Lung (tissue), 12 donors: ENCODE measurements around the gene EFCAB5. TPM values are rescaled to one million over a fixed set of nuclear protein-coding genes. Genes with fewer than 3 reads are reported as not detected.
A peak's percentile ranks its signal among the peaks of the same experiment; 100 is the strongest.
"Not testable (repeated sequence)": the region's sequence is repeated elsewhere in the genome, so short reads cannot be mapped to it uniquely, and the experiment has no call there.

Source experiments
- ATAC-seq: fragments of 200-7000 bp; cut with Tn5 transposase; one replicate; pipeline ENCODE4 v1.9.1; 2020; ENCODE audit warnings: moderate number of reproducible peaks; ENCODE audit not compliant: insufficient read depth, low FRiP score
- DNase-seq, 3 donors: peaks; one replicate each; pipeline ENCODE4 v3.0.0-alpha.2; 2013 to 2017
- H3K27ac ChIP-seq, 2 donors: one replicate each; pipeline ENCODE4 v1.5.1; 2013; ENCODE audit warnings: mild to moderate bottlenecking in 2 of 2, moderate library complexity in 2 of 2, control low read depth in 1 of 2, inconsistent platforms in 1 of 2, low read depth in 1 of 2, low read length in 1 of 2
- H3K27me3 ChIP-seq, 3 donors: one replicate each; pipeline ENCODE4 v1.5.1; 2013; ENCODE audit warnings: low read length in 2 of 3; ENCODE audit not compliant: control insufficient read depth in 3 of 3, insufficient read depth in 3 of 3
- H3K36me3 ChIP-seq, 4 donors: one replicate each; pipeline ENCODE4 v1.5.1; 2013; ENCODE audit warnings: low read length in 4 of 4, mild to moderate bottlenecking in 1 of 4, moderate library complexity in 1 of 4; ENCODE audit not compliant: control insufficient read depth in 4 of 4, insufficient read depth in 4 of 4
- H3K4me1 ChIP-seq, 5 donors: one replicate each; pipeline ENCODE4 v1.5.1; 2013; ENCODE audit warnings: low read length in 5 of 5, mild to moderate bottlenecking in 2 of 5, moderate library complexity in 1 of 5; ENCODE audit not compliant: control insufficient read depth in 5 of 5, insufficient read depth in 5 of 5
- H3K4me3 ChIP-seq: one replicate; pipeline ENCODE4 v1.5.1; 2013; ENCODE audit warnings: mild to moderate bottlenecking, control low read depth, moderate library complexity
- H3K9ac ChIP-seq, 2 donors: one replicate each; pipeline ENCODE4 v1.5.1; 2013; ENCODE audit warnings: low read length in 2 of 2, control low read depth in 1 of 2; ENCODE audit not compliant: insufficient read depth in 1 of 2
- H3K9me3 ChIP-seq, 4 donors: one replicate each; pipeline ENCODE4 v1.5.1; 2013; ENCODE audit warnings: low read length in 3 of 4, mild to moderate bottlenecking in 1 of 4, moderate library complexity in 1 of 4; ENCODE audit not compliant: control insufficient read depth in 4 of 4, insufficient read depth in 3 of 4
- CTCF ChIP-seq: IDR thresholded peaks from 2 replicates; pipeline ENCODE4 v1.5.1; 2012; ENCODE audit warnings: mild to moderate bottlenecking; ENCODE audit errors: control extremely low read depth, extremely low read depth
- WGBS, 2 donors: extraction: QIAGEN DNeasy Blood & Tissue Kit; methylation state at CpG; one replicate each; pipeline ENCODE4 v1.1.7; 2013; 5-methylcytosine and 5-hydroxymethylcytosine counted together
- polyA plus RNA-seq, 2 donors: library from polyadenylated mRNA; stranded (reverse); fragments of 200-250 nt; gene quantifications; one replicate each; pipeline ENCODE4 v1.2.1, GENCODE V29; 2013
- total RNA-seq, 2 donors: library from RNA; depleted of rRNA in 1 of 2; stranded (reverse); fragments of >200 nt in 1 of 2; gene quantifications; one replicate each; pipeline ENCODE4 v1.2.1, GENCODE V29; 2014 to 2021
- donor health status: control.
- donor health status: control.
- donor health status: Bipolar disorder and iron deficiency.
- donor health status: healthy.
- donor health status: DM: yes; HTN: yes; CAD: no.

The EFCAB5 gene
- total and polyA plus RNA-seq, 4 donors: 0.09 to 2.2 (median 0.42) TPM

- DNase-seq (no peak), ATAC-seq (no peak)
- Histone ChIP-seq H3K27me3 (no peaks in the 10 kb centered on the region), H3K9ac (no peak overlapping the region), H3K36me3 (no peaks in the 10 kb centered on the region), H3K4me3 (no peak overlapping the region), H3K4me1 (no peaks in the 10 kb centered on the region), H3K9me3 (no peaks in the 10 kb centered on the region), H3K27ac (no peak overlapping the region)
- WGBS, 2 donors: 71 to 73% methylated on average over 2 of the region's 2 CpGs
- TF ChIP-seq CTCF: no peak
These were observed 59.4 kb downstream of the EFCAB5 start for GRCh38 chr17:30000755-30001257.

GRCh38 chr17:30002088-30002487 lies 60.7 kb downstream of the EFCAB5 start:
- DNase-seq (no peak), ATAC-seq (no peak)
- Histone ChIP-seq H3K27ac (no peak overlapping the region), H3K9ac (no peak overlapping the region), H3K9me3 (no peaks in the 10 kb centered on the region), H3K4me3 (no peak overlapping the region), H3K27me3 (no peaks in the 10 kb centered on the region), H3K4me1 (no peaks in the 10 kb centered on the region), H3K36me3 (no peaks in the 10 kb centered on the region)
- TF ChIP-seq CTCF: no peak

GRCh38 chr17:30005709-30006320 lies 64.4 kb downstream of the EFCAB5 start:
- H3K36me3 ChIP-seq: no peaks in the 10 kb centered on the region
- no peak overlapping the region for H3K27ac ChIP-seq
- no peak overlapping the region for H3K4me3 ChIP-seq
- H3K9me3 ChIP-seq: no peaks in the 10 kb centered on the region
- no peaks in the 10 kb centered on the region for H3K4me1 ChIP-seq
- 63 to 77% methylated on average over 8 of the region's 8 CpGs for whole genome bisulfite sequencing, 2 donors
- peak in 1 of 3 donors; percentile 25 for DNase-seq
- ATAC-seq: no peak
- no peak overlapping the region for H3K9ac ChIP-seq
- no peak for TF ChIP-seq CTCF
- H3K27me3 ChIP-seq: no peaks in the 10 kb centered on the region

- not testable (repeated sequence) for DNase-seq, H3K4me3 ChIP-seq, ATAC-seq, H3K27ac ChIP-seq, H3K9ac ChIP-seq, H3K36me3 ChIP-seq, H3K9me3 ChIP-seq, H3K27me3 ChIP-seq, H3K4me1 ChIP-seq
- 89 to 96% methylated on average over 9 of the region's 10 CpGs for WGBS, 2 donors
These were observed 70.5 kb downstream of the EFCAB5 start for GRCh38 chr17:30011934-30012333.
